ENCODE results near the gene CHERP.

- TF ChIP-seq CTCF (conservative IDR thresholded peaks at IDR 0.05) (no peak), ZFX (IDR thresholded peaks at IDR 0.05) (no peak)
Measured at GRCh38 chr19:16571822-16572331, 29.6 kb upstream of the CHERP start.
